ENCODE data around the gene HTR6.

DNA sequence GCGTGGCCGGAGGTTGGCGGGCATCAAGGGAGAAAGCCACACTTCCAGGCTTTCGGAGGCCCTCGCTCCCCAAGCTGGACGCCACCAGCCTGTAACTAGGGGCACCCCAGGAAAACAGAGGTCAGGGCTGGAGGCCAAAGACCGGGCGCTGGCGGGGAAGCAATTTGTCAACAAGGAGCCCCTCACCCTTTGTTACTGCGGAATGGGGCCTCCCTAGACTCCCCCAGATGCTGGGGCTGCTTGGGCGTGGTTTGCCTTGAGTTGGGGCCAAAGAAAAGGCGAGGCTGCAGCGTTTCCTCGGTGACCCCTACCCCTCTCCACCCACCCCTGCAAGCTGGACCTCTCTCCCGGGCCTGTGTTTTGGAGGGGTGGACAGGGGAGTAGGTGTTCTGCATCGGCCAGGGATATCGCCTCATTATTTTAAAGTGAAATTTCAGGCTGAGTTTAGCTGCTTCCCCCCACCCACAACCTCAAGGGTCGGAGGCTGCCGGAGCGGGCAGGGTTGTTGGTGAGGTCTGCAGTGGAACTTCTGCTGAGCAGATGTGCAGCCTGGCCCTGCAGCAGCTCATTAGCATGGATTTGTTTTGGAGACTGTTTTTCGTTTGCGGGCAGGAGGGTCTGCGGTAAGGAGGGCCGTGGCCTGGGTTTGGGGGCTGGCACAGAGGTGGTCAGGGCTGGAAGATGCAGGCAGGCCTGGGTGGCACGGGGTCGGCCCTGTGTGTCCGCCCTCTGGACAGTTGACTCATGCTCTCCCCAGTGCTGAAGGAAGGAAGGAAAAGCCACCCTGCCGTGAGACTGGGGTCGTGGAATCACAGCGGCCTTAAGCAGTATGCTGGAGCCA lies 19.0 kb upstream of the HTR6 start:
- TF ChIP-seq REST (IDR thresholded peaks at IDR 0.05; ENCODE audit: insufficient read depth in 1 of 2, low read depth in 2 of 2, low read length in 2 of 2) (no peak), POLR2AphosphoS5 (IDR thresholded peaks at IDR 0.05; ENCODE audit: low read depth, low read length) (no peak)

Measured in PFSK-1 (cell line).